Calu3 (cell line): ENCODE data around the gene S100A13. TPM values are rescaled to one million over a fixed set of nuclear protein-coding genes. Genes with fewer than 3 reads are reported as not detected.

ENCODE experiments used
- BruUV-seq: library from RNA; stranded (reverse); fragments of 400-500 nt; replicated peaks from 2 replicates; lab custom pipeline; 2021; lab: Mats Ljungman, UMichigan
- CTCF ChIA-PET: fragments of 300-600 bp; sonication (Branson Sonifier 250); formaldehyde crosslinking; loops from one replicate; lab custom pipeline; 2022; ENCODE audit warnings: antibody characterized with exemption; lab: Charles Lee
- DNase-seq: peaks from one replicate; pipeline ENCODE4 v3.0.0; 2022
- H3K27ac Mint-ChIP-seq: one replicate; pipeline ENCODE4 v1.8.0; 2022; ENCODE audit warnings: mixed read lengths; ENCODE audit not compliant: unreplicated experiment
- H3K27me3 Mint-ChIP-seq: one replicate; pipeline ENCODE4 v1.8.0; 2022; ENCODE audit warnings: mixed read lengths; ENCODE audit not compliant: unreplicated experiment
- H3K36me3 Mint-ChIP-seq: one replicate; pipeline ENCODE4 v1.8.0; 2022; ENCODE audit warnings: mild to moderate bottlenecking, moderate library complexity, mixed read lengths; ENCODE audit not compliant: insufficient read depth, unreplicated experiment
- H3K4me1 Mint-ChIP-seq: one replicate; pipeline ENCODE4 v1.8.0; 2022; ENCODE audit warnings: mild to moderate bottlenecking, low read depth, mixed read lengths; ENCODE audit not compliant: unreplicated experiment
- H3K4me3 Mint-ChIP-seq: one replicate; pipeline ENCODE4 v1.8.0; 2022; ENCODE audit warnings: mild to moderate bottlenecking, low read depth, moderate library complexity, mixed read lengths; ENCODE audit not compliant: unreplicated experiment
- H3K9me3 Mint-ChIP-seq: one replicate; pipeline ENCODE4 v1.8.0; 2022; ENCODE audit warnings: low read depth, mixed read lengths; ENCODE audit not compliant: unreplicated experiment
- CTCF ChIP-seq: fragments of 200-600 bp; IDR thresholded peaks from one replicate; pipeline ENCODE4 v1.8.0; 2022; ENCODE audit warnings: antibody characterized with exemption; ENCODE audit not compliant: unreplicated experiment
- intact Hi-C: fragments of 100-400 bp; cut with micrococcal nuclease; formaldehyde crosslinking; loops from one replicate; pipeline ENCODE4 v1.10.0; 2022; ENCODE audit not compliant: unreplicated experiment
- total RNA-seq: library from RNA; stranded (reverse); gene quantifications from 2 replicates; pipeline ENCODE4 v1.2.3, GENCODE V29; 2022

Gene S100A13
- total RNA-seq, 1 experiment from 2014 or later = 104 TPM

DNA sequence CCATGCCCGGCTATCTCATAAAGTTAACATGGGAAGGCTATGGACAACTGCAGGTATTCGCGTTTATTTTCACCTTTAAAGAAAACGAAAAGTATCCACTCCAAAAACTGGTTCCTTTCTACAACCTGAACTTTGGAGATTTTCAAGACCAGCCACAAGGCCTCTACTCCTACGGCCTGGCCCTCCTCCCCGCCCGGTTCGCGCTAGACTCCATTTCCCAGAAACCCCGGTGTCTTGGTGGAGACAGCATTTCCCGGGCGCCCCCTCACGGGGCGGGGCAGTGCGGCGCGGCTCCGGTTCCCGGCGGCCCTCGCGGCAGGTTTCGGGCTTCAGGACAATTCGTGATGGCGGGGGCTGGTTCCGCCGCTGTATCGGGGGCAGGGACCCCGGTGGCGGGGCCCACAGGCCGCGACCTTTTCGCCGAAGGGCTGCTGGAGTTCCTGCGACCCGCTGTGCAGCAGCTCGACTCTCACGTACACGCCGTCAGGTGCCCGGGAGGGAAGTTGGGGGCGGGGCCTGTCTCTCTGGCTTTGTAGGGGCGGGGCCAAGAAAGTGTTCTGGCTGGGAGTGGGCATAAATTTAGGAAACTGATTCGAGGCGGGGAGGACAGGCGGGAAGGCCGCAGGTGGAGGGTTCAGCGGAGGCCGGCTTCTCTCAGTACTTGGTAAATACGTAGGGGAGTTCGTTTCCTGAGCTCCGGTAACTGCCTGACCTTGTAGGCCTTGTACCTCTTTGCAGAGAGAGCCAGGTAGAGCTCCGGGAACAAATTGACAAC lies 31.3 kb upstream of the S100A13 start, which contains the start of gene SNAPIN:
Gene SNAPIN (plus strand): TSS at position 304 of the 775 bp plus-strand sequence. CDS start 41 bp downstream, at position 345.
- peaks cover 8% of the 10 kb centered on the region for H3K4me1 Mint-ChIP-seq
- H3K36me3 Mint-ChIP-seq = peaks cover 45% of the 10 kb centered on the region
- peak within 1 kb of the TSS; percentile 96 for H3K4me3 Mint-ChIP-seq
- DNase-seq = peak; percentile 97
- peak; percentile 11 for TF ChIP-seq CTCF
- H3K9me3 Mint-ChIP-seq = no peaks in the 10 kb centered on the region
- H3K27me3 Mint-ChIP-seq = no peaks in the 10 kb centered on the region
- intact Hi-C loops = loop anchor here (1.0 kb wide), 1 partner anchor 86 kb away; no protein-coding TSS in a partner anchor
- CTCF ChIA-PET = interaction anchor here (0.7 to 1.0 kb wide), 2 partner anchors 31 to 118 kb away, joined by 4 to 5 read pairs; partner anchors contain the start of gene S100A13
- H3K27ac Mint-ChIP-seq = peak within 1 kb of the TSS; percentile 76
- BruUV-seq = no TSS peak

DNA sequence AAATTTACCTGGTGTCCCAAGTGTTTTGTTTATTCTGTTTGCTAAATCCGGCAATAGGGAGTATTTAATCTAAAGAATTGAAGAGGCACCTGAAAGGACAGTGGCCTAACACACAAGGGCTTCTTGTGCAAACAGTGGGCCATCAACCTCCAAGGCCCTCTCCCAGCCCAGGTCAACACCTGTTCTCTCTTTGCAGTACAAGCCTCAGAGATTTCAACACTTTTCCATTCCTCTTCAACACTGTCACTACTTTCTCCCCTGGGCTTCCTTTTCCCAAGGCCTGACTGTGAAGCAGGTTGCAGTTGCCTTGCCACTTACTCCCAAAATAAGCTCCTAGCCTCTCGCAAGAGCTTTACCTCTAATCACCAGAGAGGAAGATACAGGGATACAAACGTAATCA lies 28.0 kb upstream of the S100A13 start:
- no peaks in the 10 kb centered on the region for H3K9me3 Mint-ChIP-seq
- peaks cover 15% of the 10 kb centered on the region for H3K4me1 Mint-ChIP-seq
- CTCF ChIA-PET = interaction anchor here (0.7 kb wide), 1 partner anchor 11 kb away, joined by 5 read pairs; no protein-coding TSS in a partner anchor
- no peaks in the 10 kb centered on the region for H3K27me3 Mint-ChIP-seq
- no peak for TF ChIP-seq CTCF
- peaks cover 13% of the 10 kb centered on the region for H3K36me3 Mint-ChIP-seq
- no peak overlapping the region for H3K4me3 Mint-ChIP-seq
- H3K27ac Mint-ChIP-seq = no peak overlapping the region
- intact Hi-C loops = no loop called here
- no peak for DNase-seq
- BruUV-seq = no TSS peak

GRCh38 chr1:153652805-153653500 lies 25.6 kb upstream of the S100A13 start:
- Mint-ChIP-seq H3K9me3 (no peaks in the 10 kb centered on the region), H3K27me3 (no peaks in the 10 kb centered on the region), H3K36me3 (peaks cover 21% of the 10 kb centered on the region), H3K27ac (no peak overlapping the region), H3K4me1 (peaks cover 7% of the 10 kb centered on the region), H3K4me3 (no peak overlapping the region)
- BruUV-seq = no TSS peak
- DNase-seq = no peak
- CTCF ChIA-PET = interaction anchor here (1.1 to 1.6 kb wide), 5 partner anchors 9 to 26 kb away, joined by 3 to 7 read pairs (median 4); partner anchors contain the start of genes CHTOP and S100A13
- intact Hi-C loops = no loop called here
- no peak for TF ChIP-seq CTCF

DNA sequence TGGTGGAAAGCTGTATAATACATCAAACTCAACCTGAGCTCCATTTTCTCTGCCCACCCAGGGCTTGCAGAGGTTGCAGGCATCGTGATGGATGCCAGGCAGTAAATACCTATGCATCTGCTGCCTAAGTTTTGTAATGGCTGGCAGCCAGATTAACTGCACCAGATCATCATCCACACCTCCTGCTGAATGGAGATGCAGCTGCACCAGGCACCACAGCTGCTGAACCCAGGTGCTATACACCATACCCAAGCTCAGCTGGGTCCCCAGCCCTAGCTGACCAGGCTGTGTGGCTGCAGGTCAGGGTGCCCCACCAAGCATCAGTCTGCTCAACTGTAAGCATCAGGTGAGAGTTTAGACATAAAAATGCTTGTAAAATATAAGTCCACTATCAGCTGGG lies 24.5 kb upstream of the S100A13 start:
- H3K36me3 Mint-ChIP-seq = peaks cover 31% of the 10 kb centered on the region
- no peaks in the 10 kb centered on the region for H3K9me3 Mint-ChIP-seq
- no peak for TF ChIP-seq CTCF
- no peak overlapping the region for H3K27ac Mint-ChIP-seq
- H3K27me3 Mint-ChIP-seq = no peaks in the 10 kb centered on the region
- DNase-seq = no peak
- intact Hi-C loops = no loop called here
- H3K4me3 Mint-ChIP-seq = no peak overlapping the region
- CTCF ChIA-PET = interaction anchor here (1.1 to 1.6 kb wide), 3 partner anchors 9 to 18 kb away, joined by 4 to 5 read pairs (median 4); partner anchors contain the start of gene CHTOP
- H3K4me1 Mint-ChIP-seq = peaks cover 7% of the 10 kb centered on the region
- no TSS peak for BruUV-seq
